Putamen (tissue), 1 donor: ENCODE measurements around the gene H1-8.

ENCODE experiments used
- DNase-seq: peaks from one replicate; pipeline ENCODE4 v3.0.0-alpha.2; 2016; ENCODE audit warnings: low spot score

Gene H1-8

GRCh38 chr3:129573493-129573892 is 30.5 kb downstream of the H1-8 start:
- no peak for DNase-seq

- DNase-seq: no peak
Measured at GRCh38 chr3:129574206-129574605, 31.2 kb downstream of the H1-8 start.

GRCh38 chr3:129575233-129575996 is 32.4 kb downstream of the H1-8 start:
- no peak for DNase-seq

GRCh38 chr3:129575997-129576384 is 33.0 kb downstream of the H1-8 start:
- DNase-seq: no peak

- DNase-seq: no peak
Measured at GRCh38 chr3:129576514-129577352, 33.8 kb downstream of the H1-8 start.

- DNase-seq: no peak
Measured at GRCh38 chr3:129577366-129577765, 34.4 kb downstream of the H1-8 start.

- DNase-seq: no peak
Measured at GRCh38 chr3:129577925-129578786, 35.2 kb downstream of the H1-8 start.

GRCh38 chr3:129579991-129580390 is 37.0 kb downstream of the H1-8 start:
- DNase-seq: no peak

GRCh38 chr3:129581623-129582022 is 38.6 kb downstream of the H1-8 start:
- DNase-seq: no peak

GRCh38 chr3:129582799-129583198 is 39.8 kb downstream of the H1-8 start:
- no peak for DNase-seq

GRCh38 chr3:129583289-129583688 is 40.3 kb downstream of the H1-8 start:
- DNase-seq: no peak

- DNase-seq: no peak
Measured at GRCh38 chr3:129584631-129585030, 41.7 kb downstream of the H1-8 start.

- no peak for DNase-seq
Measured at GRCh38 chr3:129585949-129586657, 43.1 kb downstream of the H1-8 start.

- no peak for DNase-seq
Measured at GRCh38 chr3:129586746-129587430, 43.9 kb downstream of the H1-8 start.

GRCh38 chr3:129587566-129588210 is 44.7 kb downstream of the H1-8 start:
- no peak for DNase-seq

GRCh38 chr3:129590215-129590614 is 47.2 kb downstream of the H1-8 start:
- no peak for DNase-seq

- DNase-seq: no peak
Measured at GRCh38 chr3:129591932-129592331, 49.0 kb downstream of the H1-8 start.

GRCh38 chr3:129592381-129593131 is 49.6 kb downstream of the H1-8 start:
- DNase-seq: no peak

GRCh38 chr3:129593230-129593594 is 50.2 kb downstream of the H1-8 start:
- no peak for DNase-seq
